Measurements from ENCODE around the gene CCDC60.

Gene CCDC60

DNA sequence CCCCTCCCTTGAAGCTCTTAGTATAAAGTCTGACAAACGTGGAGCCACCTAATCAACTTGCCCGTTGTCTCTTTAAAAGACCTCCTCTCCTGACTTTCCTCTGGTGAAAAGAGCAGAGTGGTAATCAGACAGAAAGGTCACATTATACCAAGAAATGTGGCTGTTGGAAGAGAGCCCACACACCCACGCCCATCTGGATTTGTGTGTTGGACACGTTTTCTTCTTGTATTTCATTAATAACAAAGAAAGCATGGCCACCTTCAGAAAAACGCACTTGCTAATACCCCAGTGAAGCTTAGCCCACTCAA, 41.3 kb downstream of the CCDC60 start:
- ATAC-seq, result no peak
- TF ChIP-seq ZFP30 (CRISPR knock-in tag; IDR thresholded peaks at IDR 0.05), result no peak
- TF ChIP-seq ESRRG (CRISPR knock-in tag; IDR thresholded peaks at IDR 0.05), result no peak
- TF ChIP-seq, protein P1, sequence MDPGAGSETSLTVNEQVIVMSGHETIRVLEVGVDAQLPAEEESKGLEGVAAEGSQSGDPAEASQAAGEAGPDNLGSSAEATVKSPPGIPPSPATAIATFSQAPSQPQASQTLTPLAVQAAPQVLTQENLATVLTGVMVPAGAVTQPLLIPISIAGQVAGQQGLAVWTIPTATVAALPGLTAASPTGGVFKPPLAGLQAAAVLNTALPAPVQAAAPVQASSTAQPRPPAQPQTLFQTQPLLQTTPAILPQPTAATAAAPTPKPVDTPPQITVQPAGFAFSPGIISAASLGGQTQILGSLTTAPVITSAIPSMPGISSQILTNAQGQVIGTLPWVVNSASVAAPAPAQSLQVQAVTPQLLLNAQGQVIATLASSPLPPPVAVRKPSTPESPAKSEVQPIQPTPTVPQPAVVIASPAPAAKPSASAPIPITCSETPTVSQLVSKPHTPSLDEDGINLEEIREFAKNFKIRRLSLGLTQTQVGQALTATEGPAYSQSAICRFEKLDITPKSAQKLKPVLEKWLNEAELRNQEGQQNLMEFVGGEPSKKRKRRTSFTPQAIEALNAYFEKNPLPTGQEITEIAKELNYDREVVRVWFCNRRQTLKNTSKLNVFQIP (CRISPR knock-in tag; IDR thresholded peaks at IDR 0.05; ENCODE audit: borderline replicate concordance, low read depth), result no peak
- no peak for TF ChIP-seq BACH2 (CRISPR knock-in tag; IDR thresholded peaks at IDR 0.05; ENCODE audit: borderline replicate concordance)
- TF ChIP-seq OSR1 (CRISPR knock-in tag; IDR thresholded peaks at IDR 0.05), result no peak
- TF ChIP-seq ISL1 (CRISPR knock-in tag; IDR thresholded peaks at IDR 0.05), result no peak
- TF ChIP-seq TOX (CRISPR knock-in tag; IDR thresholded peaks at IDR 0.05; ENCODE audit: borderline replicate concordance), result no peak
- no peak for TF ChIP-seq ZNF565 (CRISPR knock-in tag; conservative IDR thresholded peaks at IDR 0.05; ENCODE audit: low read depth)
- TF ChIP-seq, protein P2, sequence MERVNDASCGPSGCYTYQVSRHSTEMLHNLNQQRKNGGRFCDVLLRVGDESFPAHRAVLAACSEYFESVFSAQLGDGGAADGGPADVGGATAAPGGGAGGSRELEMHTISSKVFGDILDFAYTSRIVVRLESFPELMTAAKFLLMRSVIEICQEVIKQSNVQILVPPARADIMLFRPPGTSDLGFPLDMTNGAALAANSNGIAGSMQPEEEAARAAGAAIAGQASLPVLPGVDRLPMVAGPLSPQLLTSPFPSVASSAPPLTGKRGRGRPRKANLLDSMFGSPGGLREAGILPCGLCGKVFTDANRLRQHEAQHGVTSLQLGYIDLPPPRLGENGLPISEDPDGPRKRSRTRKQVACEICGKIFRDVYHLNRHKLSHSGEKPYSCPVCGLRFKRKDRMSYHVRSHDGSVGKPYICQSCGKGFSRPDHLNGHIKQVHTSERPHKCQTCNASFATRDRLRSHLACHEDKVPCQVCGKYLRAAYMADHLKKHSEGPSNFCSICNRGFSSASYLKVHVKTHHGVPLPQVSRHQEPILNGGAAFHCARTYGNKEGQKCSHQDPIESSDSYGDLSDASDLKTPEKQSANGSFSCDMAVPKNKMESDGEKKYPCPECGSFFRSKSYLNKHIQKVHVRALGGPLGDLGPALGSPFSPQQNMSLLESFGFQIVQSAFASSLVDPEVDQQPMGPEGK (CRISPR knock-in tag; IDR thresholded peaks at IDR 0.05; ENCODE audit: borderline replicate concordance), result no peak
- no peak for TF ChIP-seq ZNF8 (CRISPR knock-in tag; IDR thresholded peaks at IDR 0.05)
- TF ChIP-seq, protein P3, sequence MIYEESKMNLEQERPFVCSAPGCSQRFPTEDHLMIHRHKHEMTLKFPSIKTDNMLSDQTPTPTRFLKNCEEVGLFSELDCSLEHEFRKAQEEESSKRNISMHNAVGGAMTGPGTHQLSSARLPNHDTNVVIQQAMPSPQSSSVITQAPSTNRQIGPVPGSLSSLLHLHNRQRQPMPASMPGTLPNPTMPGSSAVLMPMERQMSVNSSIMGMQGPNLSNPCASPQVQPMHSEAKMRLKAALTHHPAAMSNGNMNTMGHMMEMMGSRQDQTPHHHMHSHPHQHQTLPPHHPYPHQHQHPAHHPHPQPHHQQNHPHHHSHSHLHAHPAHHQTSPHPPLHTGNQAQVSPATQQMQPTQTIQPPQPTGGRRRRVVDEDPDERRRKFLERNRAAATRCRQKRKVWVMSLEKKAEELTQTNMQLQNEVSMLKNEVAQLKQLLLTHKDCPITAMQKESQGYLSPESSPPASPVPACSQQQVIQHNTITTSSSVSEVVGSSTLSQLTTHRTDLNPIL (CRISPR knock-in tag; IDR thresholded peaks at IDR 0.05; ENCODE audit: low read depth), result no peak
- no peak for TF ChIP-seq SNAI2 (CRISPR knock-in tag; IDR thresholded peaks at IDR 0.05)
- no peak for TF ChIP-seq RARB (CRISPR knock-in tag; IDR thresholded peaks at IDR 0.05)
- TF ChIP-seq ARNTL (CRISPR knock-in tag; IDR thresholded peaks at IDR 0.05; ENCODE audit: borderline replicate concordance, low read depth), result no peak
- no peak for TF ChIP-seq CSDC2 (CRISPR knock-in tag; IDR thresholded peaks at IDR 0.05)
- TF ChIP-seq, protein P4, sequence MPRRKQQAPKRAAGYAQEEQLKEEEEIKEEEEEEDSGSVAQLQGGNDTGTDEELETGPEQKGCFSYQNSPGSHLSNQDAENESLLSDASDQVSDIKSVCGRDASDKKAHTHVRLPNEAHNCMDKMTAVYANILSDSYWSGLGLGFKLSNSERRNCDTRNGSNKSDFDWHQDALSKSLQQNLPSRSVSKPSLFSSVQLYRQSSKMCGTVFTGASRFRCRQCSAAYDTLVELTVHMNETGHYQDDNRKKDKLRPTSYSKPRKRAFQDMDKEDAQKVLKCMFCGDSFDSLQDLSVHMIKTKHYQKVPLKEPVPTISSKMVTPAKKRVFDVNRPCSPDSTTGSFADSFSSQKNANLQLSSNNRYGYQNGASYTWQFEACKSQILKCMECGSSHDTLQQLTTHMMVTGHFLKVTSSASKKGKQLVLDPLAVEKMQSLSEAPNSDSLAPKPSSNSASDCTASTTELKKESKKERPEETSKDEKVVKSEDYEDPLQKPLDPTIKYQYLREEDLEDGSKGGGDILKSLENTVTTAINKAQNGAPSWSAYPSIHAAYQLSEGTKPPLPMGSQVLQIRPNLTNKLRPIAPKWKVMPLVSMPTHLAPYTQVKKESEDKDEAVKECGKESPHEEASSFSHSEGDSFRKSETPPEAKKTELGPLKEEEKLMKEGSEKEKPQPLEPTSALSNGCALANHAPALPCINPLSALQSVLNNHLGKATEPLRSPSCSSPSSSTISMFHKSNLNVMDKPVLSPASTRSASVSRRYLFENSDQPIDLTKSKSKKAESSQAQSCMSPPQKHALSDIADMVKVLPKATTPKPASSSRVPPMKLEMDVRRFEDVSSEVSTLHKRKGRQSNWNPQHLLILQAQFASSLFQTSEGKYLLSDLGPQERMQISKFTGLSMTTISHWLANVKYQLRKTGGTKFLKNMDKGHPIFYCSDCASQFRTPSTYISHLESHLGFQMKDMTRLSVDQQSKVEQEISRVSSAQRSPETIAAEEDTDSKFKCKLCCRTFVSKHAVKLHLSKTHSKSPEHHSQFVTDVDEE (CRISPR knock-in tag; IDR thresholded peaks at IDR 0.05), result no peak
- no peak for TF ChIP-seq ZFP3 (CRISPR knock-in tag; IDR thresholded peaks at IDR 0.05)

DNA sequence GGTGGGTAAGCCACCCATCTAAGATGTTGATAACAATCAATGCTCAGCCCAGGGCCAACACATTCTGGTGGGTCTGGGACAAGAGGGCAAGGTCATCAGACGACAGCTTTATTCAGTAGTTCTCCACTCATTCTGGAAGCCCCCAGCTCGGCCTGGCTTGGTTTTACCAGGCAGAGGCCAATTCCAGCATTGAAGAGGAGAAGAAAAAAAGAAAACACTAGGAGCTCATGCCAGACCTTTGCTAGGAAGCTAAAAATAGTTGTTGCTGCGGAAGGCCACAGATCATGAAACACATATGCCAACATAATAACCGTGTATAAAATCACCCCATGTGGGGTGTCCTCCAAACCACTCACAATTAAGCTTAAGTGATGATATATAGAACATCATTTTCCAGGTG, 44.4 kb downstream of the CCDC60 start:
- no peak for ATAC-seq
- TF ChIP-seq, protein P3 (CRISPR knock-in tag; IDR thresholded peaks at IDR 0.05; ENCODE audit: low read depth), result no peak
- TF ChIP-seq ARNTL (CRISPR knock-in tag; IDR thresholded peaks at IDR 0.05; ENCODE audit: borderline replicate concordance, low read depth) (no peak), ZNF70 (CRISPR knock-in tag; IDR thresholded peaks at IDR 0.05) (no peak), ESRRG (CRISPR knock-in tag; IDR thresholded peaks at IDR 0.05) (no peak), ZNF565 (CRISPR knock-in tag; conservative IDR thresholded peaks at IDR 0.05; ENCODE audit: low read depth) (no peak), ZC3H10 (CRISPR knock-in tag; IDR thresholded peaks at IDR 0.05) (no peak), SNAI2 (CRISPR knock-in tag; IDR thresholded peaks at IDR 0.05) (no peak), ZFP30 (CRISPR knock-in tag; IDR thresholded peaks at IDR 0.05) (no peak), ZNF8 (CRISPR knock-in tag; IDR thresholded peaks at IDR 0.05) (no peak), PPARA (CRISPR knock-in tag; IDR thresholded peaks at IDR 0.05; ENCODE audit: borderline replicate concordance) (no peak), TCF4 (CRISPR knock-in tag; IDR thresholded peaks at IDR 0.05; ENCODE audit: borderline replicate concordance) (no peak)
- TF ChIP-seq, protein P2 (CRISPR knock-in tag; IDR thresholded peaks at IDR 0.05; ENCODE audit: borderline replicate concordance), result no peak

Measured in SK-N-SH treated with all-trans-retinoic acid at 6 μM for 48 hours (cell line).